ENCODE data around the gene ACACA.

ACACA gene

GRCh38 chr17:37194208-37194607 lies 212.4 kb downstream of the ACACA start:
- no peak for TF ChIP-seq ZC3H10 (CRISPR knock-in tag; IDR thresholded peaks at IDR 0.05)
- TF ChIP-seq ZNF565 (CRISPR knock-in tag; conservative IDR thresholded peaks at IDR 0.05; ENCODE audit: low read depth): no peak
- no peak for TF ChIP-seq CREB5 (CRISPR knock-in tag; IDR thresholded peaks at IDR 0.05; ENCODE audit: low read depth)
- no peak for TF ChIP-seq GLIS3 (CRISPR knock-in tag; IDR thresholded peaks at IDR 0.05)
- TF ChIP-seq ZNF8 (CRISPR knock-in tag; IDR thresholded peaks at IDR 0.05): no peak
- no peak for TF ChIP-seq TCF4 (CRISPR knock-in tag; IDR thresholded peaks at IDR 0.05; ENCODE audit: borderline replicate concordance)
- no peak for TF ChIP-seq TSHZ2 (CRISPR knock-in tag; IDR thresholded peaks at IDR 0.05)
- no peak for TF ChIP-seq TOX (CRISPR knock-in tag; IDR thresholded peaks at IDR 0.05; ENCODE audit: borderline replicate concordance)
- TF ChIP-seq ESRRG (CRISPR knock-in tag; IDR thresholded peaks at IDR 0.05): no peak
- no peak for TF ChIP-seq BACH2 (CRISPR knock-in tag; IDR thresholded peaks at IDR 0.05; ENCODE audit: borderline replicate concordance)
- TF ChIP-seq ZFP3 (CRISPR knock-in tag; IDR thresholded peaks at IDR 0.05): no peak
- TF ChIP-seq ZFP30 (CRISPR knock-in tag; IDR thresholded peaks at IDR 0.05): no peak
- TF ChIP-seq PATZ1 (CRISPR knock-in tag; IDR thresholded peaks at IDR 0.05; ENCODE audit: borderline replicate concordance): no peak
- TF ChIP-seq POU6F1 (CRISPR knock-in tag; IDR thresholded peaks at IDR 0.05; ENCODE audit: borderline replicate concordance, low read depth): no peak
- no peak for TF ChIP-seq ARNTL (CRISPR knock-in tag; IDR thresholded peaks at IDR 0.05; ENCODE audit: borderline replicate concordance, low read depth)
- no peak for TF ChIP-seq CSRNP3 (CRISPR knock-in tag; IDR thresholded peaks at IDR 0.05)
- TF ChIP-seq OSR1 (CRISPR knock-in tag; IDR thresholded peaks at IDR 0.05): no peak
- no peak for TF ChIP-seq PPARA (CRISPR knock-in tag; IDR thresholded peaks at IDR 0.05; ENCODE audit: borderline replicate concordance)
- no peak for TF ChIP-seq SNAI2 (CRISPR knock-in tag; IDR thresholded peaks at IDR 0.05)
- no peak for ATAC-seq

- no peak for ATAC-seq
- TF ChIP-seq RARB (CRISPR knock-in tag; IDR thresholded peaks at IDR 0.05) (no peak), CREB5 (CRISPR knock-in tag; IDR thresholded peaks at IDR 0.05; ENCODE audit: low read depth) (no peak), CSRNP3 (CRISPR knock-in tag; IDR thresholded peaks at IDR 0.05) (no peak), BACH2 (CRISPR knock-in tag; IDR thresholded peaks at IDR 0.05; ENCODE audit: borderline replicate concordance) (no peak), ZFP3 (CRISPR knock-in tag; IDR thresholded peaks at IDR 0.05) (no peak), TOX (CRISPR knock-in tag; IDR thresholded peaks at IDR 0.05; ENCODE audit: borderline replicate concordance) (no peak), PPARA (CRISPR knock-in tag; IDR thresholded peaks at IDR 0.05; ENCODE audit: borderline replicate concordance) (no peak), TSHZ2 (CRISPR knock-in tag; IDR thresholded peaks at IDR 0.05) (no peak), PATZ1 (CRISPR knock-in tag; IDR thresholded peaks at IDR 0.05; ENCODE audit: borderline replicate concordance) (no peak), GLIS3 (CRISPR knock-in tag; IDR thresholded peaks at IDR 0.05) (no peak), ZNF8 (CRISPR knock-in tag; IDR thresholded peaks at IDR 0.05) (no peak), ZFP30 (CRISPR knock-in tag; IDR thresholded peaks at IDR 0.05) (no peak), ESRRG (CRISPR knock-in tag; IDR thresholded peaks at IDR 0.05) (no peak), SNAI2 (CRISPR knock-in tag; IDR thresholded peaks at IDR 0.05) (no peak), ARNTL (CRISPR knock-in tag; IDR thresholded peaks at IDR 0.05; ENCODE audit: borderline replicate concordance, low read depth) (no peak)
Observed at GRCh38 chr17:37191219-37191618, 215.4 kb downstream of the ACACA start.
